Cardiac muscle cell (in vitro differentiated cells and primary cell): ENCODE data around the gene MTCL1. TPM values are rescaled to one million over a fixed set of nuclear protein-coding genes. Genes with fewer than 3 reads are reported as not detected.

Experiments
- DNase-seq, 2 donors: peaks; one replicate each; pipeline versions ENCODE4 v3.0.0 to v3.0.0-alpha.2; 2010 to 2017; ENCODE audit warnings: low read depth in 1 of 2, low spot score in 1 of 2
- H3K27ac ChIP-seq: fragments of 200-600 bp; sonication (generic); 2 replicates; pipeline ENCODE4 v1.5.1; 2016
- H3K27me3 ChIP-seq: fragments of 200-600 bp; sonication (generic); 2 replicates; pipeline ENCODE4 v1.6.0; 2016; ENCODE audit warnings: control low read depth
- H3K36me3 ChIP-seq: fragments of 200-600 bp; sonication (generic); 2 replicates; pipeline ENCODE4 v1.5.1; 2016; ENCODE audit warnings: control low read depth
- H3K4me1 ChIP-seq: fragments of 200-600 bp; sonication (generic); 2 replicates; pipeline ENCODE4 v1.8.1; 2017; ENCODE audit warnings: low read depth, mild to moderate bottlenecking, mixed run types
- H3K4me3 ChIP-seq: fragments of 200-600 bp; sonication (generic); 2 replicates; pipeline ENCODE4 v1.5.1; 2016; ENCODE audit warnings: mild to moderate bottlenecking
- H3K9me3 ChIP-seq: fragments of 200-600 bp; sonication (generic); 2 replicates; pipeline ENCODE4 v1.5.1; 2017; ENCODE audit warnings: low read depth, mild to moderate bottlenecking, control low read depth
- CTCF ChIP-seq: IDR thresholded peaks from 2 replicates; pipeline ENCODE4 v1.5.1; 2012; ENCODE audit warnings: low read depth, mild to moderate bottlenecking, low read length
- polyA plus RNA-seq: library from polyadenylated mRNA; unstranded; fragments of >200 nt; fragmentation: Nextera tagmentation; extraction: Ambion mirVana; gene quantifications from 2 replicates; pipeline ENCODE4 v1.2.1, GENCODE V29; 2016
- total RNA-seq: library from RNA; depleted of rRNA; stranded (reverse); fragments of >200 nt; gene quantifications from 2 replicates; pipeline ENCODE4 v1.2.3, GENCODE V29; 2016

The MTCL1 gene
- total and polyA plus RNA-seq, 2 experiments from 2014 or later = 1.8 to 9.6 TPM

GRCh38 chr18:8699126-8699525, 6.2 kb upstream of the MTCL1 start:
- Histone ChIP-seq H3K9me3 (no peaks in the 10 kb centered on the region), H3K36me3 (no peaks in the 10 kb centered on the region), H3K4me3 (no peak overlapping the region), H3K4me1 (no peaks in the 10 kb centered on the region), H3K27me3 (peaks cover 4% of the 10 kb centered on the region), H3K27ac (no peak overlapping the region)
- DNase-seq = no peak
- no peak for TF ChIP-seq CTCF

GRCh38 chr18:8699948-8700347, 5.4 kb upstream of the MTCL1 start:
- DNase-seq = peak in 1 of 2 donors; percentile 30
- Histone ChIP-seq H3K4me1 (no peaks in the 10 kb centered on the region), H3K4me3 (no peak overlapping the region), H3K27me3 (peaks cover 4% of the 10 kb centered on the region), H3K9me3 (no peaks in the 10 kb centered on the region), H3K27ac (no peak overlapping the region), H3K36me3 (no peaks in the 10 kb centered on the region)
- TF ChIP-seq CTCF = no peak

DNA sequence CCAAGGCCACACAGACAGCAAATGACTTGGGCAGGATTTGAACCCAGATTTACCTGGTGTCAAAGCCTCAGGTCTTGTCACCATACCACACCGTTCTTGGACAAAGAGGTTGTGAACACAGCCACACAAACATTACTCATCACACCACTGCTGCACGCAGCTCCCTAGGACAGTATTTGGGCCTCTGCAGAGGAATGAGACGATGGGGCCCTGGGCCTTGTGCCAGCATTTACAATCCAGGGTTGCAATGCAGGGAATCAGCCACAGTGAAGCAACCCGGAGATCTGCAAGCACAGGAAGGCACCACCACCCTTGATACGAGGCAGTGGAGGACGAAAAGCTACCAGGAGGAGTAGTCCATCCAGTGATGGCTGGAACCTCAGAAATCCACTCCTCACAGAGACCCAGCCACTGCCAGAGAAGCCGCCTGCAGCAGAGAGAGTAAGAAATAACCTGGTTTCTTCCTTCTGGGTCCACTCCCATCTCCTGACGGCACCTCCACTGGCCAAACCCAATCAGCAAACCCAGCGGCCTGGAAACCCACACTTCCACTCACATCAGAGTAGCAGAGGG, 3.7 kb upstream of the MTCL1 start:
- no peaks in the 10 kb centered on the region for H3K36me3 ChIP-seq
- H3K27me3 ChIP-seq = peaks cover 11% of the 10 kb centered on the region
- peak in 1 of 2 donors; percentile 90 for DNase-seq
- H3K9me3 ChIP-seq = no peaks in the 10 kb centered on the region
- TF ChIP-seq CTCF = no peak
- no peak overlapping the region for H3K4me3 ChIP-seq
- no peaks in the 10 kb centered on the region for H3K4me1 ChIP-seq
- H3K27ac ChIP-seq = no peak overlapping the region

DNA sequence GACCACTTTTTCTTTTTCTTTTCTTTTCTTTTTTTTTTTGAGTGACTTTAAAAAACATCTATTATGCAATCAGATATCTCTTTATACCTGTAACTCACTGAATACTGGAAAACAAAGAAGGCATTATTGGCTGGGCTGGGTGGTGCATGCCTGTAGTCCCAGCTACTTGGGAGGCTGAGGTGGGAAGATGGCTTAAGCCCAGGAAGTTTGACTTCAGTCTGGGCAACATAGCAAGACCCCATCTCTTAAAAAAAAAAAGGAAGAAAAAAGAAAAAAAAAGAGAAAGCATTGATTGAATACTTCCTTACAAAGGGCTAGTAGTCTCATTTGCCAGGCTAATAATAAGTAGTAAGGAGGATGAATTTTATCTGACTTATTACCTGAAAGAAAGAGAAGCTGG, 2.7 kb upstream of the MTCL1 start:
- Histone ChIP-seq H3K36me3 (no peaks in the 10 kb centered on the region), H3K9me3 (no peaks in the 10 kb centered on the region), H3K27ac (no peak overlapping the region), H3K4me1 (no peaks in the 10 kb centered on the region), H3K27me3 (peaks cover 21% of the 10 kb centered on the region), H3K4me3 (no peak overlapping the region)
- TF ChIP-seq CTCF = no peak
- no peak for DNase-seq

DNA sequence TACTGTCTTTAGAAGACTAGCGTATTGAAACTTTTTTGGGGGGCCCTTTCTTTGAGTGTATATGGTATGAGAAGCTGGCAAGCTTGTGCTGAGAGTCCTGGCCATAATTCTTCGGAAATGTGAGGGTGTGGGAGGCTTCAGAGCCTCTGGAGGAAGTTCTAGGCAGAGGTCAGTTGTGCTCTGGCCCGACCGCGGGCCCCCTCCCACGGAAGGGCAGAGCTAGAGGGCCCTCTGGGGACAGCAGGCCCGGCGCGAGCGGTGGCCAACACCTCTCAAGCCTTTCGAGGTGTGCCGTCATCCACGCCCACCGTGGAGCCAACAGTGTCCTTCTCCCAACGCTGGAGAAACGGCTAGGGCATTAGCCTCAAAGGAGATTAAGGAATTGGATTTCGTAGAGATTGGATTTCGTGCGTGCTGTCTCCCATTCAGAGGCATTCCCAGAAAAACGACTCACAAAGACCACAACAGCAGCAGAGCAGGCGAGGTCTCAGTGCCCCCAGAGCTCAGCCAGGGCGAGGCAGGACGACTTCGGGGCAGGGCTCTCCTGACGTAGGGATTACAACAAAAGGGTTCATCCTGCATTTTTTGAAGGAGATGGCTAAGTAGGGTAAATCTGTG, 2.2 kb upstream of the MTCL1 start:
- Histone ChIP-seq H3K9me3 (no peaks in the 10 kb centered on the region), H3K36me3 (no peaks in the 10 kb centered on the region), H3K4me3 (no peak overlapping the region), H3K27ac (no peak overlapping the region), H3K27me3 (peaks cover 23% of the 10 kb centered on the region), H3K4me1 (no peaks in the 10 kb centered on the region)
- DNase-seq = no peak
- TF ChIP-seq CTCF = no peak
